Mucosa of descending colon (tissue), 3 donors: ENCODE data around the gene FOXL1. TPM values are rescaled to one million over a fixed set of nuclear protein-coding genes. Genes with fewer than 3 reads are reported as not detected.

Source experiments
- ATAC-seq: fragments of 200-7000 bp; cut with Tn5 transposase; one replicate; pipeline ENCODE4 v1.9.1; 2020; ENCODE audit warnings: mild to moderate bottlenecking, moderate library complexity
- DNase-seq, 3 donors: peaks; one replicate each; pipeline ENCODE4 v3.0.0-alpha.2; 2020
- H3K36me3 ChIP-seq: fragments of 200-600 bp; one replicate; pipeline ENCODE4 v1.8.0; 2021; ENCODE audit warnings: low read depth, mild to moderate bottlenecking
- H3K4me1 ChIP-seq: fragments of 200-600 bp; one replicate; pipeline ENCODE4 v1.8.0; 2021; ENCODE audit warnings: low read depth, mild to moderate bottlenecking
- H3K4me3 ChIP-seq: fragments of 200-600 bp; one replicate; pipeline ENCODE4 v1.8.0; 2021; ENCODE audit warnings: mild to moderate bottlenecking
- H3K9me3 ChIP-seq: fragments of 200-600 bp; one replicate; pipeline ENCODE4 v1.8.0; 2021; ENCODE audit warnings: mild to moderate bottlenecking
- intact Hi-C, 2 donors: fragments of 100-400 bp; cut with DNase I in 1 of 2; cut with micrococcal nuclease in 1 of 2; formaldehyde crosslinking; loops; one replicate each; pipeline versions ENCODE4 v1.11.0 to v1.11.1; 2022; cut with DNase I, micrococcal nuclease
- total RNA-seq, 3 donors: library from RNA; stranded (reverse); fragmentation: NEBNext Ultra II Directional in 2 of 3; extraction: Animal tissue kit (Norgen Biotek cat#: 25700) in 2 of 3; gene quantifications; one replicate each; pipeline versions ENCODE4 v1.2.1 to v1.2.4, GENCODE V29; 2021 to 2023
- TF ChIP-seq, protein P1 (sequence below): fragments of 200-600 bp; IDR thresholded peaks from one replicate; pipeline ENCODE4 v1.8.0; 2022; ENCODE audit warnings: antibody characterized with exemption, mild to moderate bottlenecking
- donor health status: DM: no; HTN: no; CAD: no; lungs with moderate emphysema.
- donor health status: DM: no; HTN: no; CAD: no.
- donor health status: DM: no; HTN: yes; CAD: no.

FOXL1 gene
- total RNA-seq, 3 donors from 2014 or later = 1.1 to 3.6 (median 2.4) TPM

DNA sequence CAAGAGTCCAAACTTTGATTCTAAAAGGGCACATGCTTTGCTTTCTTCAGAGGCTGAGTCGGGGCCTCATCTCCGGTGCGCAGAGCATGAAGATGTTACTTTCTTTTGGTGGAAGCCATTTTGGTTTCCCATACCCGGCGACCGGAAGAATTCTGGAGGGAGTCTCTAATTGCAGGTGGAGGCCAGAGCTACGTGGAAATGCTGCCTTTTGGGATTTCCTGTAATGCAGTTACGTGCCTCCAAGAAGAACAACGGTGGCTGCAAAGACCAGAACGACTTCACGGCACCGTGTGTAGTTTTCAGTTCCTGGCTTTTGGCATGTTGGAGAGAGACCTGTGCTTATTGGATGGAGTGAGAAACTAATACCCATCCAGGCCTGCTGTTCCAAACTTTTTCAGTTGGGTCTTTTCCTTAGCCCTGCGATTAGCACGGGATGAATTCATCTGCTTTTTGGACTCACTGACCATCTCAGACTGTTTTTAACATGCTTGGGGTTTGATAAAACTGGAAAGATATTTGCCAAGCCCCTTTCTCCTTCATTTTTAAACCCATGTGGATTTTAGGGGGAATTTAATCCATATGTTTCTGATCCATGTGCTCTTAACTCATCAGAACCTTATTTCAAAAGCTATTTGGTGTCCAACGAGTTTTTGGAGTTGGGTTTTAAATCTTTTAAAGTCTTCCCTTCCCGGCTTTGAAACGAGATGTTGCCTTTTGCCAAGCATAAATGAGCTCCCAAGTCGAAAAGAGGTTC is 19.0 kb downstream of the FOXL1 start:
- Histone ChIP-seq H3K36me3 (no peaks in the 10 kb centered on the region), H3K4me3 (no peak overlapping the region), H3K9me3 (no peaks in the 10 kb centered on the region), H3K4me1 (no peaks in the 10 kb centered on the region)
- intact Hi-C loops = no loop called here
- DNase-seq (no peak), ATAC-seq (no peak)
- TF ChIP-seq, protein P1, sequence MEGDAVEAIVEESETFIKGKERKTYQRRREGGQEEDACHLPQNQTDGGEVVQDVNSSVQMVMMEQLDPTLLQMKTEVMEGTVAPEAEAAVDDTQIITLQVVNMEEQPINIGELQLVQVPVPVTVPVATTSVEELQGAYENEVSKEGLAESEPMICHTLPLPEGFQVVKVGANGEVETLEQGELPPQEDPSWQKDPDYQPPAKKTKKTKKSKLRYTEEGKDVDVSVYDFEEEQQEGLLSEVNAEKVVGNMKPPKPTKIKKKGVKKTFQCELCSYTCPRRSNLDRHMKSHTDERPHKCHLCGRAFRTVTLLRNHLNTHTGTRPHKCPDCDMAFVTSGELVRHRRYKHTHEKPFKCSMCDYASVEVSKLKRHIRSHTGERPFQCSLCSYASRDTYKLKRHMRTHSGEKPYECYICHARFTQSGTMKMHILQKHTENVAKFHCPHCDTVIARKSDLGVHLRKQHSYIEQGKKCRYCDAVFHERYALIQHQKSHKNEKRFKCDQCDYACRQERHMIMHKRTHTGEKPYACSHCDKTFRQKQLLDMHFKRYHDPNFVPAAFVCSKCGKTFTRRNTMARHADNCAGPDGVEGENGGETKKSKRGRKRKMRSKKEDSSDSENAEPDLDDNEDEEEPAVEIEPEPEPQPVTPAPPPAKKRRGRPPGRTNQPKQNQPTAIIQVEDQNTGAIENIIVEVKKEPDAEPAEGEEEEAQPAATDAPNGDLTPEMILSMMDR = no peak

DNA sequence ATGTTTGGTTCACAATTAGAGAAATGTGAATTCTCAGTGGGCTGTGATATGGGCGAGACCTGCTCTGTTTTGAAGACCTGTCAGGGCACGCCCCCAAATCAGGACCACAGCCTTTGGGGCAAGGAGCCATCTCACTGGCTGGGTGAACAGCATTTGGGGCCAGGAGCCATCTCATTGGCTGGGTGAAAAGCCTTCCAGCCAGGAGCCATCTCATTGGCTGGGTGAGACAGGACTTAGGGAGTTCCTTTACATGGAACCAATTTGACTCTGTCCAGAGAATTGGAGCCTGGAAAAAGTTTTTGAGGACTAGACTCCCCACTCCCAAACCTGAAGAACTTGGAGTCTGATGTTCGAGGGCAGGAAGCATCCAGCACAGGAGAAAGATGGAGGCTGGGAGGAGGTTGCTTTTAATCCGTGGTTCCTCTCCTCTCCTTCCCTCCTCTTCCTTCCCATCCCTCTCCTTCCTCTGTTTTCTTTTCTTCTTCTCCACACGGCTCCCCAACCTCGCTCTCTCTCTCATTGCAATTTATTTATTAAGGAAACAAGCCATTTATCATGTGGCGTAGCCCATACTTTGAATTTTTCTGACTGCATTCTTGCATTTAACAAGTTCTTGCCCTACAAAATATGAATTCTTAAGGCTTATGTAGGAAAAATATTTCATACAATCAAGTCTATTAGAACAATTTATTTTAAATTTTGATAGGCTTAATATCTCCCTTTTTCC is 19.7 kb downstream of the FOXL1 start:
- DNase-seq (no peak), ATAC-seq (no peak)
- H3K4me3 ChIP-seq = no peak overlapping the region
- H3K4me1 ChIP-seq = no peaks in the 10 kb centered on the region
- intact Hi-C loops = no loop called here
- no peaks in the 10 kb centered on the region for H3K36me3 ChIP-seq
- H3K9me3 ChIP-seq = no peaks in the 10 kb centered on the region
- TF ChIP-seq, protein P1 = no peak

DNA sequence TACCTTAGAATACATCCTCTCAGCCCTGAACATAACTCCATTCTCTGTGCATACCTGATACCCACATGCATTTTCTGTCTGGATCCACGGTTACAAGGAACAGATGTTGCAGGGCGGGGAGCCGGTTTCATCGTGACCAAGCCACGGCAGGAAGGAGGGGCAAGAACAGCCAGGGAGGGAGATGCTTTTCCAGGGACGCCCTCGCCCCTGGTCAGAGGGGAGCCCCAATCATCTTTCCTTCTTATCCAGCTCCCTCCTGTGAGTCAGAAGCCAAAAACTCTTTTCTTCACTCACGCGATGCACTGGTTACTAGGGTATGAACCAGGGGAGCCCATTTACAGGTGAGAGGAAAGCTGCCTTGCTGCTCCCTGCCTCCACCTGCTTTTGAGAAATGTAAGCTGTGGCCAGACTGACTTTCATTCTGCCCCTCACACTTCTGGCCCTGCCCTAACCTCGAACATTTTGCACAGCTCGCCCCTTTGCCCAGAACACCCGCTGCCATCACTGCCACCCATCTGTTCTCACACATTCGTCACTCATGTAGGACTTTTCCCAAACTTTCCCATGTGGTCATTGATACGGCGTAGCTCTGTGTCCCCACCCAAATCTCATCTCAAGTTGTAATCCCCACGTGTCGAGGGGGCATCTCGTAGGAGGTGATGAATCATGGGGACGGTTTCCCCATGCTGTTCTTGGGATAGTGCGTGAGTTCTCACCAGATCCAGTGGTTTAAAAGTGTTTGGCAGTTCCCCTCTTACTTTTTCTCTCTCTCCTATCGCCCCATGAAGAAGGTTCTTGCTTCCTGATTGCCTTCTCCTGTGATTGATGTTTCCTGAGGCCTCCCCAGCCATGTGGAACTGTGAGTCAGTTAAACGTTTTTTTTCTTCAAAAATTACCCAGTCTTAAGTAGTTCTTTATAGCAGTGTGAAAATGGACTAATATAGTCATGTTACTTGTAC is 20.5 kb downstream of the FOXL1 start:
- H3K36me3 ChIP-seq = no peaks in the 10 kb centered on the region
- no peaks in the 10 kb centered on the region for H3K4me1 ChIP-seq
- intact Hi-C loops = no loop called here
- DNase-seq (no peak), ATAC-seq (no peak)
- TF ChIP-seq, protein P1 = no peak
- no peak overlapping the region for H3K4me3 ChIP-seq
- no peaks in the 10 kb centered on the region for H3K9me3 ChIP-seq

DNA sequence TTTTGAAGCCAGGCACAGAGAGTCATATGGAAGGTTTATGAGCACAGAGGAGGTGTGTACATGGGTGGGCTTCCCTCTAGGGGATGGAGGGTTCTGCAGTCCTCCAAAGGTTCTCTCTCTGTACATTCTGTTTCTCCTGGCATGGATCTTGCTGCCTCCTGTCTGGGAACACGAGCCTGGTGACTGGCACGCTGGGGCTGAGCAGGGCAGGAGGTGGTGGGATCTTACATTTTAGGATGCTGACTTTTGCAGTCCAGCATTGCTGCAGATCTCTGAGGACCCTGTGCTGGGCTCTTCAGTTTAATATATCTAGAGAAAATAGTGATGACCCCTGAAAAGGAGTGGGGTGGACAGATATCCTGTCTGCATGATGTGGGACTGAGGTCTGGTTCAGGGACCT is 23.0 kb downstream of the FOXL1 start:
- ATAC-seq (no peak), DNase-seq (no peak)
- Histone ChIP-seq H3K4me3 (no peak overlapping the region), H3K4me1 (no peaks in the 10 kb centered on the region), H3K9me3 (no peaks in the 10 kb centered on the region), H3K36me3 (no peaks in the 10 kb centered on the region)
- intact Hi-C loops = no loop called here
- TF ChIP-seq, protein P1 = no peak

DNA sequence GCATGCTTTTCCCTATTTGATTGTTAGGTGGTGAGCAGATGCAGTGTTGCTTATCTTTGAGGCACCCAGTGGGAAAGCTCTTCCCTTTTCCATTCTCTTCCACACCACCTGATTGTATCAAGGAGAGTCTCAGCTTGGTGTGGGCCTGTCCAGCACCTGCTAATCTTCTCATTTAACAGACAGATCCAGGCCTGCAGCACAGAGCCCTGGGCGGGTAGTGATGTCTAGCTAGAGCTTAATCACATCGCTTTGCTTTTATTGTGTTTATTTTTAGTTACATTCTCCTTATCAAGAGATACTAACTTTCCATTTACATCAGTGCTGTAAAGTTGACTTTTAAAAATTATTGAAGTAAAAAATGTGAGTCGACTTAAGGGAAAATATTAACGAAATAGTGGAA is 24.2 kb downstream of the FOXL1 start:
- intact Hi-C loops = no loop called here

More for the DNA sequence above, 24.2 kb downstream of the FOXL1 start:
- DNase-seq (no peak), ATAC-seq (no peak)
- Histone ChIP-seq H3K4me1 (no peaks in the 10 kb centered on the region), H3K9me3 (no peaks in the 10 kb centered on the region), H3K36me3 (no peaks in the 10 kb centered on the region), H3K4me3 (no peak overlapping the region)
- TF ChIP-seq, protein P1 = no peak
